Choroid plexus epithelial cell (primary cell): ENCODE measurements around the gene MARCO.

Source experiments
- DNase-seq: peaks from one replicate; pipeline ENCODE4 v3.0.0-alpha.2; 2010; ENCODE audit warnings: low read depth
- H3K4me3 ChIP-seq: 2 replicates; pipeline ENCODE4 v1.5.1; 2011; ENCODE audit warnings: low read depth, mild to moderate bottlenecking, control low read depth, low read length, moderate library complexity
- CTCF ChIP-seq: conservative IDR thresholded peaks from 2 replicates; pipeline ENCODE4 v1.5.1; 2011; ENCODE audit warnings: low read depth, mild to moderate bottlenecking, control low read depth, inconsistent platforms, low read length, moderate library complexity

The MARCO gene

GRCh38 chr2:118967124-118967880 is 25.3 kb downstream of the MARCO start:
- no peak for TF ChIP-seq CTCF
- no peak overlapping the region for H3K4me3 ChIP-seq
- no peak for DNase-seq

- no peak for TF ChIP-seq CTCF
- no peak overlapping the region for H3K4me3 ChIP-seq
- DNase-seq = no peak
Observed at GRCh38 chr2:118968042-118968441, 26.0 kb downstream of the MARCO start.

DNA sequence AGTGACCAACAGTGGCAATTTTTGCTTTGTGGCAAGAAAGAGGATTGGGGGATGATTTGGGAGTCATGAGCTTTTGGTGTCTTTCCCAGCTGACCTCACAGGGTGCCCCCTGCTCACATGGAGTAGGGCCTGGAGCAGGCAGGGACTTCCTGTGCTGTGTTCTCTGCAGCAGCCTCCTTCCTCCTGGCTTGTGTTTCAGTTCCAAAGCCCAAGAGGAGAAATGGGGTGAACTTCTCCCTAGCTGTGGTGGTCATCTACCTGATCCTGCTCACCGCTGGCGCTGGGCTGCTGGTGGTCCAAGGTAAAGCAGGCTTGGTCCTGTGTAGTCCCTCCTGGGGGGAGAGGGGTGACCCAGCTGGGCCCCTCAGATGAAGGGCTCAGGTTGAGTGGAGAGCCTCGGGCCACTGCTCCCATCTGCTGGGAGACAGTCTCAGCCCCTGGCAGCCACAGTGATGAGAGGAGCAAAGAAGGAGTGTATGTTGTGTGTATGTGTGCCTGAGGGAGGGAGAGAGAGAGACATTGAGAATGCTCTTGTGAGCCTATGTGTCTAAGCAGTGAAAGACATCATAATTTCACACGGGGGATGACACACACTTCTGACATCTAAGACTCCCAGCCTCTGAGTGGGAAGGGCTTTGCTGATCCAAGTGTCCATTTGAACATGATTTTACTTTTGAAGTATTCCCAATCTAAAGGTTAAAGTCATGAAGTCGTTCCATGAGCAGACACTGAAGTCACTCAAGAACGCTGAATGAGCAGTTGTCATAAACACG is 27.2 kb downstream of the MARCO start:
- H3K4me3 ChIP-seq = no peak overlapping the region
- DNase-seq = no peak
- no peak for TF ChIP-seq CTCF

- no peak for DNase-seq
- TF ChIP-seq CTCF = no peak
- H3K4me3 ChIP-seq = no peak overlapping the region
Observed at GRCh38 chr2:118969734-118970395, 27.9 kb downstream of the MARCO start.

DNA sequence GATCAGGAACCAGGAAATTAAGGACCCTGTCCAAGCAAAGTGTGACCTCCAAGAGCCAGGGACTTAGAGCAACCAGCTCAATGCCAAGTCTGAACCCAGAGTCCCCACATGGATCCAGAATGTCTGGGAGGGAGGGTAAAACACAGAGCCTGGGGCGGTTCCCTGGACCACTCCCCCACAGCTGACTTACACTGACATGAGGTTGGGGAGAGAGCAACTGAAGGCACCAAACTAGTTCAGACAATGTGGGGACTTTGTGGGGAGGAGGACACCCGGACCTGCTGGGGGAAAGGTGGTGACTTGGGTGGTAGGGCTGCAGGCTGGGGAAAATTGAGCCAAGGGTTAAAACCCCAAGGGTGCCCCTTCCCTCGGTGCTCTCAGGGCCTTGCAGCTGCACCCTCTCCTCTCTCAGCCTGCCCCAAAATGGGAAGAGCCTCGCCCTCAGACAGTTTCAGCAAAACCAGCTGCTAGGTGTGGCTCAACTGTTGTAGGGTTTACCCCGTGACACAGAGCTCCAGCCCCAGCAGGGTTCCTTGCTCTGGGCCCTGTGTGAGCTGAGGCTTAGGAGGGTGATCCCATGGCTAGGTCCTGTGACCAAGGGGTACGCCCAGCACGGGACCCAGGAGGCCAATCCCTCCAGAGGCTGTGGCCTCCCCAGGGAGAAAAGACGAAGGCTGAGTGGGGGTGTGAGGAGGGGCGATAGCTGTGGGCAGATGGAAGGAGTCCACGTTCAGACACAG is 28.6 kb downstream of the MARCO start:
- TF ChIP-seq CTCF = no peak
- H3K4me3 ChIP-seq = no peak overlapping the region
- no peak for DNase-seq

DNA sequence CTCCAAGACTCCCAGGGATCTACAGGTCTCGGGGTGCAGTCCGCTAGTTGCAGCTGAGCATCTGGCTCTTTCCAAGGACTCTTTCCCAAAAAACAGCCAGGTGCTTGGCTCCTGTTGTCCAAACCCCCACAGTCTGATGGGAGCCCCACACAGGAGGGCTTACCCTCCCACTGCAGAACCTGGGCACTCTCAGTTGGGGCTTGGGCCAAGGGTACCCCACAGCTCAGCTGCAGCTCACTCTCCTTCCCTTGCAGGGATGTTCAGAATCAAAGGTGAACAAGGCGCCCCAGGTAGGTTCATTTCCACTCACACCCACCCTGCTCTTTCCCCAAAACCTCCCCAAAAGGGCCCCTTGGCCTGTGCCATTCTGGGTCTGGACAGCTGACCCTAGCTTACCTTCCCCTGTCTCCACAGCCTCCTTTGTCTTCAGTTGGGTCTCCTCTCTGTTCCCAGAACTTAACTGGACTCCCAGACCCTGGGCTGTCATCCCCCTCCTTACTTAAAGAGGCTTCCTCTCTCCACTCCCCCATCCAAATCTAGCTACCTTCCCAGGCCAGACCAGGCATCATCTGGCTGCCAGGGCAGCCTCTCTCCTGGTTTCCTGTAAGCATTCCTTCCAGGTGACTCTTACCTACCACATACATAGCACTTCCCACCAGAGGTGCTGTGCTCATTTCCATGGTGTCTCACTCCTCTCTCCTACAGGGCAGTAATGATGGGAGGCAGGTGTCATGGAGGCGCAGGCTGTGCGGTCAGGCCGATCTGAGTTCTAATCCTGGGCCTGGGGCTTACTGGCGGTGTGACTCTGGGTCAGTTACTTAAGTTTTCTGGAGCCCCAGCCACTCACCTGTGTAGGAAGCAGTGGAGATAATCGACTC is 29.5 kb downstream of the MARCO start:
- H3K4me3 ChIP-seq = no peak overlapping the region
- no peak for DNase-seq
- no peak for TF ChIP-seq CTCF
